Body of pancreas (tissue), 4 donors: ENCODE data around the gene RPGRIP1L.

Experiments
- POLR2A ChIP-seq, 3 donors: fragments of 450-650 bp; IDR thresholded peaks; one replicate each; pipeline ENCODE4 v1.6.1; 2016; ENCODE audit warnings: antibody characterized with exemption in 3 of 3, mild to moderate bottlenecking in 2 of 3
- TF ChIP-seq, protein P1 (sequence below), 7 experiments: fragments of 450-650 bp in 4 of 7; fragments of 200-600 bp in 3 of 7; sonication (generic) in 3 of 7; IDR thresholded peaks; one replicate each; pipeline ENCODE4 v1.5.1; 2016 to 2019; ENCODE audit warnings: antibody characterized with exemption in 7 of 7

DNA sequence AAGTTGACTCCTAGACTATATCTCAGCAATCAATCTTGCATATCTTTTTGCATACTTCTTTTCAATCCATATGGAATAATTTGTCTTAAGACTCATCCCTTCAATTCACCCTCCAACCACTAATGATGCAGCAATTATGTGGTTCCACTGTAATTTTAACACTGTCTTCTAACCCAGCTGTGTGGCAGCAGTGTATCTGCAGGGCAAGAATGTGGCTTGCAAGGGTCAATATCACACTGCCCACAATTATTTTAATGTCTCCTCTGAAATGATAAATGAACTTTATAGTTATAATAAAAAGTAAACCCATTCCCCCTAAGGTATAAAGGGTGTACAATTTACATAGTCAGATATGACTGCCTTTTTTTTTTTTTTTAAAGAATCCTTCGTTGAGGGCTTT is 48.9 kb upstream of the RPGRIP1L start:
- TF ChIP-seq POLR2A (IDR thresholded peaks at IDR 0.05) = no peak
- TF ChIP-seq, protein P1, sequence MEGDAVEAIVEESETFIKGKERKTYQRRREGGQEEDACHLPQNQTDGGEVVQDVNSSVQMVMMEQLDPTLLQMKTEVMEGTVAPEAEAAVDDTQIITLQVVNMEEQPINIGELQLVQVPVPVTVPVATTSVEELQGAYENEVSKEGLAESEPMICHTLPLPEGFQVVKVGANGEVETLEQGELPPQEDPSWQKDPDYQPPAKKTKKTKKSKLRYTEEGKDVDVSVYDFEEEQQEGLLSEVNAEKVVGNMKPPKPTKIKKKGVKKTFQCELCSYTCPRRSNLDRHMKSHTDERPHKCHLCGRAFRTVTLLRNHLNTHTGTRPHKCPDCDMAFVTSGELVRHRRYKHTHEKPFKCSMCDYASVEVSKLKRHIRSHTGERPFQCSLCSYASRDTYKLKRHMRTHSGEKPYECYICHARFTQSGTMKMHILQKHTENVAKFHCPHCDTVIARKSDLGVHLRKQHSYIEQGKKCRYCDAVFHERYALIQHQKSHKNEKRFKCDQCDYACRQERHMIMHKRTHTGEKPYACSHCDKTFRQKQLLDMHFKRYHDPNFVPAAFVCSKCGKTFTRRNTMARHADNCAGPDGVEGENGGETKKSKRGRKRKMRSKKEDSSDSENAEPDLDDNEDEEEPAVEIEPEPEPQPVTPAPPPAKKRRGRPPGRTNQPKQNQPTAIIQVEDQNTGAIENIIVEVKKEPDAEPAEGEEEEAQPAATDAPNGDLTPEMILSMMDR (IDR thresholded peaks at IDR 0.05) = no peak
